Ovary (tissue), 9 donors: Measurements from ENCODE around the gene FAR2. TPM values are rescaled to one million over a fixed set of nuclear protein-coding genes. Genes with fewer than 3 reads are reported as not detected.

Experiments used
- DNase-seq, 5 donors: peaks; one replicate each; pipeline ENCODE4 v3.0.0-alpha.2; 2019 to 2020
- H3K27ac ChIP-seq, 2 donors: fragments of 200-600 bp; one replicate each; pipeline versions ENCODE4 v1.5.1 to v1.8.0; 2019 to 2022
- H3K27me3 ChIP-seq: fragments of 200-600 bp; one replicate; pipeline ENCODE4 v1.8.0; 2022
- H3K36me3 ChIP-seq: fragments of 200-600 bp; sonication (generic); one replicate; pipeline ENCODE4 v1.5.1; 2019
- H3K4me1 ChIP-seq: one replicate; pipeline ENCODE4 v1.8.1; 2013; ENCODE audit warnings: mild to moderate bottlenecking, moderate library complexity; ENCODE audit not compliant: insufficient read depth
- H3K4me3 ChIP-seq: fragments of 200-600 bp; sonication (generic); one replicate; pipeline ENCODE4 v1.5.1; 2017
- H3K9me3 ChIP-seq, 2 donors: fragments of 200-600 bp in 1 of 2; sonication (generic) in 1 of 2; one replicate each; pipeline versions ENCODE4 v1.5.1 to v1.8.1; 2013 to 2019; ENCODE audit warnings: mild to moderate bottlenecking in 1 of 2, moderate library complexity in 1 of 2
- EP300 ChIP-seq: sonication (generic); formaldehyde crosslinking; IDR thresholded peaks from one replicate; pipeline ENCODE4 v1.6.1; 2017; ENCODE audit warnings: antibody characterized with exemption
- POLR2A ChIP-seq: fragments of 450-650 bp; IDR thresholded peaks from one replicate; pipeline ENCODE4 v1.6.1; 2017; ENCODE audit warnings: antibody characterized with exemption, mild to moderate bottlenecking, moderate library complexity
- WGBS, 3 donors: extraction: QIAGEN DNeasy Blood & Tissue Kit in 1 of 3; methylation state at CpG; one replicate each; pipeline versions ENCODE4 v1.1.5 to v1.1.7; 2013 to 2017; 5-methylcytosine and 5-hydroxymethylcytosine counted together
- intact Hi-C, 4 donors: fragments of 100-400 bp; cut with DNase I; formaldehyde crosslinking; loops; one replicate each; pipeline versions ENCODE4 v1.11.0 to v1.15.1; 2022 to 2023
- polyA plus RNA-seq, 2 donors: library from polyadenylated mRNA; stranded (reverse); fragments of 200-250 nt in 1 of 2; fragments of 350-450 nt in 1 of 2; fragmentation: Illumina TruSeq in 1 of 2; extraction: RNeasy Lipid Tissue Mini Kit (QIAGEN cat#74804) in 1 of 2; gene quantifications; one replicate each; pipeline ENCODE4 v1.2.3, GENCODE V29; 2013 to 2014
- total RNA-seq, 7 donors: library from RNA; depleted of rRNA in 2 of 7; stranded (reverse); fragments of >200 nt in 2 of 7; fragmentation: NEBNext Ultra II Directional in 3 of 7; extraction: Animal tissue kit (Norgen Biotek cat#: 25700) in 3 of 7; gene quantifications; one replicate each; pipeline versions ENCODE4 v1.1.0 to v1.2.4, GENCODE V29; 2016 to 2023
- TF ChIP-seq, protein P1 (sequence below), 3 donors: fragments of 450-650 bp in 2 of 3; fragments of 200-600 bp in 1 of 3; IDR thresholded peaks; one replicate each; pipeline versions ENCODE4 v1.5.1 to v1.8.0; 2016 to 2022; ENCODE audit warnings: antibody characterized with exemption in 3 of 3, mild to moderate bottlenecking in 1 of 3
- donor health status: DM: no; HTN: no; CAD: no; lungs with moderate emphysema.
- donor health status: DM: no; HTN: no; CAD: no.
- donor health status: Bipolar disorder and iron deficiency.
- donor health status: DM: yes; HTN: yes; CAD: no.
- donor health status: DM: no; HTN: no; CAD: no.
- donor health status: DM: yes; HTN: yes; CAD: no.

Gene FAR2
- total and polyA plus RNA-seq, 9 donors = 0.41 to 5.3 (median 1.5) TPM

DNA sequence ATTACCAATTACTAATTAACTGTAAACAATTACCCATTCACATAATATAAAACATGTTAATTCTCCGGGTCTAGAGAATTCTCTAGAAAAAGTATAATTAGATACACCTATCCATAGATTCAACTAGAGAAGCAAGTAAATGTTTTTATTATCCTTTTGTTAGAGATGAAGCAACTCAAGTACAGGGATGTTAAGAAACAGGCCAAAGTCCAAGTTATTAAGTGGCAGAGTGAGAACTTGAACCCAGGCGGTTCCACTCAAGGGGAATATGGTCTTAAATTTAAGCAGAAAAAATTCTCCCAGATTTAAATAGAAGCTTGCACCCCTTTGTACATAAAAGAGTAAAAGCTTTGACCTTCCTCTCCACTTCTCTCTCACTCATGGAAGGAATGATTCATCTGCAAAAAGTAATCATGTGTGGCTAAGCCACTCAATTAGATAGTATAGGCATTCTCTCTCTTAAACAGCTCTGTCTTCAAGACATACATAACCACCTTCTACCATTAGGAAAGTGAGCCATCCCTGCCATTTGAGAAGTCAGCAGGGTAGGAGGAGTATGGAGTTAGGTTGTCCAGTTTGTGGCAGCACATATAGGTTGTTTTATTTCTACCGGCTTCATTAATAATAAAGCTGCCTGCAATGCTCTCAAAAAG lies 197.8 kb downstream of the FAR2 start:
- H3K36me3 ChIP-seq = no peaks in the 10 kb centered on the region

DNA sequence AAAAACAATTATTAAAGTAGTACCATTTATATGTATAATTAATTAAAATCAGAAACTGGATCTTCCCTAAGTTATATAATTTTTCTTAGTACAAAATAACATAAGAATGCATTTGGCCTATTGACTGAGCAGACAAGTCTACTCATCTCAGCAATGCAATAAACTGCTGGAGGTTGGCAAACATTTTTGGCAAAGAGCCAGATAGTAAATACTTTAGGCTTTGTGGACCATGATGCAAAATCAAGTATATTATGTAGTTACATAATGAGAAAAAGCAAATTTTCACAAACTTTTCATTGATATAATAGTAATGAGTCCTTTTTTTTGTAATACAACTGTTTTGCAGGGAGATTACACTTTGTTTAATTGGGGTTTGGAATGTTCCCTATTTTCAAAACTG lies 201.0 kb downstream of the FAR2 start:
- H3K36me3 ChIP-seq = no peaks in the 10 kb centered on the region
- H3K4me3 ChIP-seq = no peak overlapping the region
- H3K9me3 ChIP-seq = no peaks in the 10 kb centered on the region
- H3K27ac ChIP-seq = no peak overlapping the region
- H3K27me3 ChIP-seq = no peaks in the 10 kb centered on the region
- no peaks in the 10 kb centered on the region for H3K4me1 ChIP-seq
- intact Hi-C loops = no loop called here
- no peak for TF ChIP-seq EP300
- no peak for TF ChIP-seq POLR2A
- TF ChIP-seq, protein P1, sequence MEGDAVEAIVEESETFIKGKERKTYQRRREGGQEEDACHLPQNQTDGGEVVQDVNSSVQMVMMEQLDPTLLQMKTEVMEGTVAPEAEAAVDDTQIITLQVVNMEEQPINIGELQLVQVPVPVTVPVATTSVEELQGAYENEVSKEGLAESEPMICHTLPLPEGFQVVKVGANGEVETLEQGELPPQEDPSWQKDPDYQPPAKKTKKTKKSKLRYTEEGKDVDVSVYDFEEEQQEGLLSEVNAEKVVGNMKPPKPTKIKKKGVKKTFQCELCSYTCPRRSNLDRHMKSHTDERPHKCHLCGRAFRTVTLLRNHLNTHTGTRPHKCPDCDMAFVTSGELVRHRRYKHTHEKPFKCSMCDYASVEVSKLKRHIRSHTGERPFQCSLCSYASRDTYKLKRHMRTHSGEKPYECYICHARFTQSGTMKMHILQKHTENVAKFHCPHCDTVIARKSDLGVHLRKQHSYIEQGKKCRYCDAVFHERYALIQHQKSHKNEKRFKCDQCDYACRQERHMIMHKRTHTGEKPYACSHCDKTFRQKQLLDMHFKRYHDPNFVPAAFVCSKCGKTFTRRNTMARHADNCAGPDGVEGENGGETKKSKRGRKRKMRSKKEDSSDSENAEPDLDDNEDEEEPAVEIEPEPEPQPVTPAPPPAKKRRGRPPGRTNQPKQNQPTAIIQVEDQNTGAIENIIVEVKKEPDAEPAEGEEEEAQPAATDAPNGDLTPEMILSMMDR (IDR thresholded peaks at IDR 0.05) = no peak
- DNase-seq = no peak

More for the DNA sequence above, 197.8 kb downstream of the FAR2 start:
- no peaks in the 10 kb centered on the region for H3K27me3 ChIP-seq
- no peak for DNase-seq
- intact Hi-C loops = no loop called here
- TF ChIP-seq, protein P1 (IDR thresholded peaks at IDR 0.05) = no peak
- no peak for TF ChIP-seq EP300
- no peak for TF ChIP-seq POLR2A
- WGBS, 3 donors = 95 to 98% (median 96%) methylated on average over 3 of the region's 3 CpGs
- H3K4me1 ChIP-seq = no peaks in the 10 kb centered on the region
- no peak overlapping the region for H3K4me3 ChIP-seq
- H3K27ac ChIP-seq = no peak overlapping the region
- H3K9me3 ChIP-seq = no peaks in the 10 kb centered on the region

DNA sequence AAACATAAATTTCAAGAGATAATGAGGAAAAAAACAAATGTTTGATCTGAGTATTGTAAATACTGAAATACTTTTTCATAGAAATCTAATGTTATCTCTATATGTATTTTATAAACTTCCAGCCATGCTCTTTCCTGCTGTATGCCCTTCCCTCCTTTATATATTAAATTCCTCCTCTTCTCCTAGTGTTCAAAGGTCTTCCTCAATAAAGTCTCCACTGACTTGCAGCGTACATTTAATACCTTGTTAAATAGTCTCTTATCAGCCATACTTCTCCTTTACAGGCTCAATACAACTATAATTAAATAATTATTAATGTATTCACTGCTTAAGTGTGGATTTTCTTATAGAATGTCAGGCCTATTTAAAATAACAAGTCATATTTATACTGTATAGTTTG lies 205.9 kb downstream of the FAR2 start:
- no peak for DNase-seq
- Histone ChIP-seq H3K27me3 (no peaks in the 10 kb centered on the region), H3K4me1 (no peaks in the 10 kb centered on the region), H3K36me3 (no peaks in the 10 kb centered on the region), H3K4me3 (no peak overlapping the region), H3K27ac (no peak overlapping the region), H3K9me3 (no peaks in the 10 kb centered on the region)
- intact Hi-C loops = no loop called here
- TF ChIP-seq POLR2A (no peak), EP300 (no peak)
- TF ChIP-seq, protein P1 (IDR thresholded peaks at IDR 0.05) = no peak
- 88 to 94% (median 93%) methylated on average over 1 of the region's 1 CpG for WGBS, 3 donors

DNA sequence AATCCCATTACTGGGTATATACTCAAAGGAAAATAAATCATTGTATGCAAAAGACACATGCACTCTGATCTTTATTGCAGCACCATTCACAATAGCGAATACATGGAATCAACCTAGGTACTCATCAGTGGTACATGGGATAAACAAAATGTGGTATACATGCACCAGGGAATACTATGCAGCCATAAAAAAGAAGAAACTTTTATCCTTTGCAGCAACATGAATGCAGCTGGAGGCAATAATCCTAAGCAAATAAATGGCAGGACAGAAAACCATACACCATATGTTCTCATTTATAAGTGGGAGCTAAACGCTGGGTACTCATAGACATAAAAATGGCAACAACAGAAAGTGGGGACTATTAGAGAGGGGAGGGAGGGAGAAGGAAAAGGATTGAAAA lies 216.0 kb downstream of the FAR2 start:
- no peaks in the 10 kb centered on the region for H3K4me1 ChIP-seq
- intact Hi-C loops = no loop called here
- no peaks in the 10 kb centered on the region for H3K27me3 ChIP-seq
- TF ChIP-seq, protein P1 (IDR thresholded peaks at IDR 0.05) = no peak
- no peak for TF ChIP-seq POLR2A
- no peaks in the 10 kb centered on the region for H3K36me3 ChIP-seq
- WGBS, 3 donors = 97 to 99% (median 99%) methylated on average over 2 of the region's 2 CpGs
- H3K9me3 ChIP-seq = no peaks in the 10 kb centered on the region
- H3K27ac ChIP-seq = no peak overlapping the region
- no peak for DNase-seq
- H3K4me3 ChIP-seq = no peak overlapping the region
